ENCODE results near the gene SPTB.
A peak's percentile ranks its signal among the peaks of the same experiment; 100 is the strongest.

Gene SPTB

DNA sequence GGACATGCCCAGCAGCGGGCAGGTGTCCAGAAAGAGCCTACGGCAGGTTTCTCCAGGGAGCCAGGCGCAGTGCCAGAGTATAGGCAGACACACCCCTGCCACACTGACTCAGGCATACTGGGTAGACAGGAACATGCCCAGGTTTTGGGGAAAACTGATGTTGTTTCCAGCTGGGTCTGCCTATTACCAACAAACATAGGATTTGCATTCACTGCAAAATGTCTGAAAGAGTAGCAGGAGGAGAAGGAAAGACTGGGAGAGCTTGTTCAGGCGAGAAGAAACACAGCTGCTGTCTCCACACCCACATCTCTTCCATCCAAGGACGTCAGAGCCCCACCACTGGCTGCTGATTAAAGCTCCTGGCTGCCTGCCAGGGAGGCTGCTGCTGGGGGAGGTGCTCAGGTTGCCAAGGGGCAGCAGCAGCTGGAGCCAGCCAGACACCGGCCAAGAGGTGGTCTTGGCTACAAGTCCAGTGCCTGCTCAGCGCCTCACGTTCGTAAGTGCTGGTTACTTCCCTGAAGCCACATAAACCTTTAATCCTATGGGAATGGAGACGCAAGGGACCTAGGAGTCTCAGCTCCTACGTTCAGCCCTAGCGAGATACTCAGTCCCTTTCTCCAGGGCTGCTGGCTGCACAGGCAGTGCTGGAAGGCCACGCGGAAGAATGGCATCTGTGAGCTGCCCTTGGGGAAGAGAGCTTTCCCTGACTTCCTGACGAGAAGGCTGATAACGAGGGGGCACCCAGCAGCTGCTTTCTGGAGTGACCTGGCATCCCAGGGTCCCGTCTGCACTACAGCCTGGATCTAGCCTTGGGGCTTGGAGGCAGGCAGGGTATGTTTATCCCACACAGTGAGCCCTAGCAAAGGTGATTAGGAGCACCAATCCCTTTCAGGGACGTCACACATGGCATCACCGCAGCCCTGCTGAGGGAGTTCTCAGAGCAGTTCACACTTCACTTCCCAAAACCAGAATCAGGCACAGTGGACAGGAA, 117.4 kb downstream of the SPTB start:
- H3K4me3 ChIP-seq (ENCODE audit: low read depth, low read length) = no peak overlapping the region
- no peak for DNase-seq (ENCODE audit: low read depth)
- TF ChIP-seq, protein P1, sequence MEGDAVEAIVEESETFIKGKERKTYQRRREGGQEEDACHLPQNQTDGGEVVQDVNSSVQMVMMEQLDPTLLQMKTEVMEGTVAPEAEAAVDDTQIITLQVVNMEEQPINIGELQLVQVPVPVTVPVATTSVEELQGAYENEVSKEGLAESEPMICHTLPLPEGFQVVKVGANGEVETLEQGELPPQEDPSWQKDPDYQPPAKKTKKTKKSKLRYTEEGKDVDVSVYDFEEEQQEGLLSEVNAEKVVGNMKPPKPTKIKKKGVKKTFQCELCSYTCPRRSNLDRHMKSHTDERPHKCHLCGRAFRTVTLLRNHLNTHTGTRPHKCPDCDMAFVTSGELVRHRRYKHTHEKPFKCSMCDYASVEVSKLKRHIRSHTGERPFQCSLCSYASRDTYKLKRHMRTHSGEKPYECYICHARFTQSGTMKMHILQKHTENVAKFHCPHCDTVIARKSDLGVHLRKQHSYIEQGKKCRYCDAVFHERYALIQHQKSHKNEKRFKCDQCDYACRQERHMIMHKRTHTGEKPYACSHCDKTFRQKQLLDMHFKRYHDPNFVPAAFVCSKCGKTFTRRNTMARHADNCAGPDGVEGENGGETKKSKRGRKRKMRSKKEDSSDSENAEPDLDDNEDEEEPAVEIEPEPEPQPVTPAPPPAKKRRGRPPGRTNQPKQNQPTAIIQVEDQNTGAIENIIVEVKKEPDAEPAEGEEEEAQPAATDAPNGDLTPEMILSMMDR (IDR thresholded peaks at IDR 0.05; ENCODE audit: insufficient read depth, low read depth, low read length, missing control alignments) = no peak

DNA sequence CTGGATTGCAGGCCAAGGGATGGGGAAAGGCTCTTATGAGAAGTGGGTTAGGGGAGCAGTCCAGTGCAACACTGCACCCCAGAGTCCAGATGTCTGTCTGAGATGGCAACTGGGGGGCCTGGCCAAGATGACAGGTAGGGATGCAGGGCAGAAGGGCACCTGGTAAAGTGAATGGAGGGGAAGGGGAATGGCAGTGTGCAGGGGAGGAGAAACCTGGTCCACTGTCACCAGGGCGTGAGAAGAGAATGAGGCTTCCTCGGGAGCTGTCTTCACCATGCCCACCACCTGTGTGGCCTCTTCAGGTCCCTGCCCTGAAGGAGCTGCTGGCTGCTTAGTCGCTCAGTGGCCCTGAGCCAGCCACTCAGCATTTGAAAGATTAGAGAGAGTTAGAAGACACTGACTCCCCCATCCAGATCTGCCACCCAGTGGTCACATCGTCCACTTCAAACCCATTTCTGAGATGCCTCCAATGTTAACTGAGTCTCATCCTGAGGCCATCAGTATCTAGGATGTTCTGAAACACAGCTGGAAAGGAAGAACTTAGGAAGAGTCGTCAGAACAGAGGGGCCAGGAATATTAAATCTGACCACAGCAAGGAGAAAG, 118.2 kb downstream of the SPTB start:
- TF ChIP-seq, protein P1 (IDR thresholded peaks at IDR 0.05; ENCODE audit: insufficient read depth, low read depth, low read length, missing control alignments) = no peak
- no peak for DNase-seq (ENCODE audit: low read depth)
- H3K4me3 ChIP-seq (ENCODE audit: low read depth, low read length) = no peak overlapping the region

DNA sequence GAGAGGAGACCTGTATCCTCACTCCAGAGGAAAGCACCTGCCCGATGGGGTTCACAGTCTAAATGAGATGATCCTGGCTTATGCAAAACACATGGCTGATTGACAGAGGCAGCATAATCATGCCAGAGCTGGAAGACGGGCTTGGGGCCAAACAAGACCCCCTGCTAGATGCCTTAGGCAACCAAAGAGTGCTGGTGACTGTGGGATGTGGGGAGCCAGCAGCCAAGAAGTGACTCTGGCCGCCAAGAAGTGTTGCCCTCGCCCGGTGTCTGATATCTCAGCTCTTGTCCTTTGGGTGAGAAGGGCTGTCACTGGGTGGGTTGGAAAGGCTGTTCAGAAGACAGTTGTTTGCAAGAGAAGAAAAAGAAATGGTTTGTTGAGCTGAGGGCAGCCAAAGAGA, 118.8 kb downstream of the SPTB start:
- no peak for DNase-seq (ENCODE audit: low read depth)
- no peak overlapping the region for H3K4me3 ChIP-seq (ENCODE audit: low read depth, low read length)

DNA sequence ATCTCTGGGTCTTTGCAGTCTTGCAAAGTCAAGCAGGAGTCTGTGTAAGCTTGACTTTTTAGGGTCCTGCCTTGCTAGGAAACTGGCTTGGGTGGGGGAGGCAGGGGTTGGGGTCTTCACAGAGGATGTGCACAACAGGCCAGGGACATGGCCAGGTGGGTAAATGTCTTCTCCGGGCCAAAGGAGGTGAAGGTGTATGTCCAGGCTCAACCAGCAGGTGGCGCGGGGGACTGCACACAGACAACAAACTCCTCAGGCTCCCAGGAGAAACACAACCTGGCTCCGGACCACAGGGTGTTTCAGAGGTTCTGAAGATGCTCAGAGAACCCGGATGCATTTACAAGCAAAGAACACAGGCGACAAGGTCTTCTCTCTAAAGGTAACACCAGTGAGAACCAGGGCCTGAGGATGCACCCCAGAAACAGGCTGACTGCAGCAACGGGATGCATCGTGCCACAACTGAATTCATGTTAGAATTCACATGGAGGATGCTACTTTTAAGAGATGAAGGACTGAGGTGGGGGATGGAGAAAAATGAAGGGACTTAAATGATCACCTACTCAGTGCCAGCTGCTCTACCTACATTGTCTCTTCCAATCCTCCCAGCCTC, 119.5 kb downstream of the SPTB start:
- peak; percentile 63 for DNase-seq (ENCODE audit: low read depth)
- TF ChIP-seq, protein P1 (IDR thresholded peaks at IDR 0.05; ENCODE audit: insufficient read depth, low read depth, low read length, missing control alignments) = peak; percentile 88
- no peak overlapping the region for H3K4me3 ChIP-seq (ENCODE audit: low read depth, low read length)

More for the DNA sequence above, 118.8 kb downstream of the SPTB start:
- TF ChIP-seq, protein P1 (IDR thresholded peaks at IDR 0.05; ENCODE audit: insufficient read depth, low read depth, low read length, missing control alignments) = no peak

DNA sequence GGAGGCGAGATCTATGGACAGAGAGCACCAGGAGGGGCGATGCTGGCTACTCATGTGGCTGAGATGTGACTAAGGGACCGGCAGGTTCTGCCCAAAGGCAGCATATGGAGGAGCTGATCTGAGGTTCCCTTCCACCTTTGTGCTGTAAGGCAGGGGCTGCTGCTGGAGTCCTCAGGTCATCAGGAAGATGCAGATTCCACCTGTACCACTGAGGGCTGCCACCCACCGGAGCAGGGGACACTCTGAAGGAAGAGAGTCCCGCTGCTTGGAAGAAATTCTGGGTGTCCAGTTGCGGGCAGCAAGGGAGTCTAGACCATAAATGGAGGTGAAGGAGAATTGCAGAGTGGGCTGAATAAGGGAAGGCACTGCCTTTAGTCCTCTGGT, 120.2 kb downstream of the SPTB start:
- no peak overlapping the region for H3K4me3 ChIP-seq (ENCODE audit: low read depth, low read length)
- TF ChIP-seq, protein P1 (IDR thresholded peaks at IDR 0.05; ENCODE audit: insufficient read depth, low read depth, low read length, missing control alignments) = no peak
- DNase-seq (ENCODE audit: low read depth) = no peak

DNA sequence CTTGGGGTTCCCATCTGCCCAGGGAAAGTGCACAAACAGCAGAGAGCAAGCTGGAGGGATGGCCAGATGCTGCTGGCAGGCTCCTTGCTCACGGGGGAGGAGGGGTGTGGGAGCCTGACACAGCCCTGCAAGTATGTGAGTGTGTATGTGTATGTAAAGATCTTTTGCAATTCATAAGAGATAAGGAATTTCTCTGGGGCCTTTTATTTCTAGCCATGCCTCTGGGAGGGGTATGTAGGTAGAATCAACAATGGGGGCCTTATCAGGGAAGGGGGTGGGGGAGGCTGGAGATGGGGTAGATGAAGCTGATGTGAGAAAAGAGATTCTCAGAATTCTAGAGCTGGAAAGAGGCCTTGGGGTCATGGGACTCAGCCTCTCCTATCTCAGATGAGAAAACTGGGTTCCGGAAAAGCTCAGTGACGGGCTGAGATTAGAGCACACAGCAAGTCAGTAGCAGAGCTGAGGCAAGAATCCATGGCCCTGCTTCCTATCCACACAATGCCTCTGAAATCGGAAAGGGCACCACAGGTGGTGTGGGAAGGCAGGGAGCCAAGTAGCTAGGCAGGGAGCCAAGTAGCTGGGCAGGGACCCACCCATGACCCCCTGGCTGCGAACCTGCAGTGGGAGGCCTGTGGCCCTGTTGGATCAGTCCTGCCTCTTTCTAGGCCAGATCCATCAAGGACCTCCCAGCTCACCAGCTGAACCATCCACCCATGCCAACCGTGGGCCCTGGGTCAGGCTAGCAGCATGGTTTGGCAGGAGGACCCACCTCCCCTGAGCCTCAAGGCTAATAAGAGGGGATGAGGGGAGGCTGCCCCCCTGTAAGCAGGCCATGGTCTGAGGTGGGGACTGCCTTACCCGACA, 120.8 kb downstream of the SPTB start:
- DNase-seq (ENCODE audit: low read depth) = no peak
- TF ChIP-seq, protein P1 (IDR thresholded peaks at IDR 0.05; ENCODE audit: insufficient read depth, low read depth, low read length, missing control alignments) = no peak
- no peak overlapping the region for H3K4me3 ChIP-seq (ENCODE audit: low read depth, low read length)

Data from GM12865 (cell line).